ENCODE results near the gene PAX6.

GRCh38 chr11:31806186-31806927 is 4.8 kb downstream of the PAX6 start:
- TF ChIP-seq, protein P1, sequence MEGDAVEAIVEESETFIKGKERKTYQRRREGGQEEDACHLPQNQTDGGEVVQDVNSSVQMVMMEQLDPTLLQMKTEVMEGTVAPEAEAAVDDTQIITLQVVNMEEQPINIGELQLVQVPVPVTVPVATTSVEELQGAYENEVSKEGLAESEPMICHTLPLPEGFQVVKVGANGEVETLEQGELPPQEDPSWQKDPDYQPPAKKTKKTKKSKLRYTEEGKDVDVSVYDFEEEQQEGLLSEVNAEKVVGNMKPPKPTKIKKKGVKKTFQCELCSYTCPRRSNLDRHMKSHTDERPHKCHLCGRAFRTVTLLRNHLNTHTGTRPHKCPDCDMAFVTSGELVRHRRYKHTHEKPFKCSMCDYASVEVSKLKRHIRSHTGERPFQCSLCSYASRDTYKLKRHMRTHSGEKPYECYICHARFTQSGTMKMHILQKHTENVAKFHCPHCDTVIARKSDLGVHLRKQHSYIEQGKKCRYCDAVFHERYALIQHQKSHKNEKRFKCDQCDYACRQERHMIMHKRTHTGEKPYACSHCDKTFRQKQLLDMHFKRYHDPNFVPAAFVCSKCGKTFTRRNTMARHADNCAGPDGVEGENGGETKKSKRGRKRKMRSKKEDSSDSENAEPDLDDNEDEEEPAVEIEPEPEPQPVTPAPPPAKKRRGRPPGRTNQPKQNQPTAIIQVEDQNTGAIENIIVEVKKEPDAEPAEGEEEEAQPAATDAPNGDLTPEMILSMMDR (IDR thresholded peaks at IDR 0.05), result no peak
- TF ChIP-seq EP300 (IDR thresholded peaks at IDR 0.05) (no peak), POLR2AphosphoS5 (IDR thresholded peaks at IDR 0.05) (no peak), POLR2A (IDR thresholded peaks at IDR 0.05) (no peak)
